Measurements from ENCODE around the gene MAGOHB.
"Not testable (repeated sequence)": the region's sequence is repeated elsewhere in the genome, so short reads cannot be mapped to it uniquely, and the experiment has no call there.

Gene MAGOHB

DNA sequence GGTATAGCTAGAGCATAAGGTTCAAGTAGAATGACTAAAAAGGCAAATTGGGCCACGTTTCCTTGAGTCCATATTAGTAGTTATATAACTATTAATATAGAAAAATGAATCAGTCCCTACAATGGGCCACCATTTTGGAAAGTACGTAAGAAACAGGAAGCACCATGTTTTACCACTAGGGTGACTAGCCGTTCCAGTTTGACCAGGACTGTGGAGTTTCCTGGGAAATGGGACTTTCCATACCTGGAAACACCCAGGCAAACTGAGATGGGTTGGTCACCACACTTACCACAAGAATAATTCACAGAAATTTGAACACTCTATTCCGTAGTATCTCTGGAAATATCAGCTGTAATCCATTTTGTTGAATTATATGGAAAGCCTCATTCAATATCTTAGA, 2.1 kb upstream of the MAGOHB start:
- peaks cover 8% of the 10 kb centered on the region for H3K4me1 ChIP-seq (ENCODE audit: control insufficient read depth, insufficient read depth, low read length)
- no peaks in the 10 kb centered on the region for H3K9me3 ChIP-seq (ENCODE audit: control insufficient read depth, low read length)
- H3K36me3 ChIP-seq (ENCODE audit: control insufficient read depth, insufficient read depth, low read length), result no peaks in the 10 kb centered on the region
- WGBS, 2 experiments, result 73 to 95% methylated on average over 3 to 4 of the region's 4 CpGs
- no peak overlapping the region for H3K27ac ChIP-seq (ENCODE audit: insufficient read depth, low read depth, low read length, poor library complexity, severe bottlenecking)
- H3K4me3 ChIP-seq (ENCODE audit: insufficient read depth, low read depth, low read length), result no peak overlapping the region
- H3K27me3 ChIP-seq (ENCODE audit: control insufficient read depth, insufficient read depth, low read length, poor library complexity, severe bottlenecking), result no peaks in the 10 kb centered on the region

DNA sequence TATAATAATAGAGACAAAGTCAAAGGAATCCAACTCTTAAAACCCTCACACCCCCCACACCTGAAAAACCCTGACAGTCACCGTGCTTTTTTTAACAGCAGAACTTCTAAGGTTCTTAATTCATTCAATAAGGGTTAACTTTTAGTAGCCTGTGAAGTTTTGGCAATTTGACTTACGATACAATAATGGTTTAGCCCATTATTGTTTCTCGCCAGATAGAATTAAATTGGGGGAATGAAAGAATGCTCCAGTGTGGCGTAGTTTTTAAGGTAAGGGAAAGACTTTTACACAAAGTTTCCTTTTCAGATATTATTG, 604 bp upstream of the MAGOHB start:
- WGBS, 2 experiments, result 55 to 65% methylated on average over 3 to 4 of the region's 4 CpGs
- peaks cover 8% of the 10 kb centered on the region for H3K4me1 ChIP-seq (ENCODE audit: control insufficient read depth, insufficient read depth, low read length)
- peak overlapping the region; percentile 85 for H3K4me3 ChIP-seq (ENCODE audit: insufficient read depth, low read depth, low read length)
- H3K36me3 ChIP-seq (ENCODE audit: control insufficient read depth, insufficient read depth, low read length), result no peaks in the 10 kb centered on the region
- H3K27ac ChIP-seq (ENCODE audit: insufficient read depth, low read depth, low read length, poor library complexity, severe bottlenecking), result peak overlapping the region; percentile 72
- no peaks in the 10 kb centered on the region for H3K9me3 ChIP-seq (ENCODE audit: control insufficient read depth, low read length)
- no peaks in the 10 kb centered on the region for H3K27me3 ChIP-seq (ENCODE audit: control insufficient read depth, insufficient read depth, low read length, poor library complexity, severe bottlenecking)

DNA sequence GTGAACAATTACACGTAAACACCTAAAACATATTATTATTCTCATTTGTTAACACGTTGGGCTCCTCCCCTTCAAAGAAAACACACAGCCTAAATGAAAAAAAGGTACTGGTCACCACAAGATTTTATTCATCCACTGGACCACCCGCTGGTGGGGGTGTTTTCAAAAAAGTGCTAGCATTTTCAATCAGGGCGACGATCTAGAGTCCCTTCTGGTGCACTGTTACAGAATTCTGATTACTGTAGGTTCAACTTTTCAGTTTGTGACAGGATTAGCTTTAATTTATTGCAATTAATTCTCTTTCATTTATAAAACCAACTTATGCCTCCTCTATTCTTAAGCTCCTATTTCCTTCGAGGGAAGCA, 443 bp downstream of the MAGOHB start:
- H3K4me3 ChIP-seq (ENCODE audit: insufficient read depth, low read depth, low read length), result peak overlapping the region; percentile 85
- WGBS, 2 experiments, result 0% methylated on average over 4 to 6 of the region's 6 CpGs
- peaks cover 8% of the 10 kb centered on the region for H3K4me1 ChIP-seq (ENCODE audit: control insufficient read depth, insufficient read depth, low read length)
- no peaks in the 10 kb centered on the region for H3K27me3 ChIP-seq (ENCODE audit: control insufficient read depth, insufficient read depth, low read length, poor library complexity, severe bottlenecking)
- H3K9me3 ChIP-seq (ENCODE audit: control insufficient read depth, low read length), result no peaks in the 10 kb centered on the region
- no peaks in the 10 kb centered on the region for H3K36me3 ChIP-seq (ENCODE audit: control insufficient read depth, insufficient read depth, low read length)
- no peak overlapping the region for H3K27ac ChIP-seq (ENCODE audit: insufficient read depth, low read depth, low read length, poor library complexity, severe bottlenecking)

DNA sequence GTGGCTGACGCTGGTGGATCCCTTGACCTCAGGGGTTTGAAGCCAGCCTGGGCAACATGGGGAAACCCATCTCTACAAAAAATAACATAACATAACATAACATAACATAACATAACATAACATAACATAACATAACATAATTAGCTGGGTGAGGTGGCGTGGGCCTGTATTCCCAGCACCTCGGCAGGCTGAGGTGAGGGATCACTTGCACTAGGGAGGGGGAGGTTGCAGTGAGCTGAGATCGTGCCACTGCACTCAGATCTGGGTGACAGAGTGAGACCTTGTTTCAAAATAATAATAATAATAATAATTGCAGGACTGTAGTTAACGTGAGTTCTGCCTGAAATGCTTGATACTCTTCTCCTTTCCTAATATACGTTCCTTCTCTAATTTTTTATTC, 1.3 kb downstream of the MAGOHB start:
- 92 to 95% methylated on average over 5 to 6 of the region's 6 CpGs for WGBS, 2 experiments
- H3K4me3 ChIP-seq (ENCODE audit: insufficient read depth, low read depth, low read length), result peak overlapping the region; percentile 85
- no peaks in the 10 kb centered on the region for H3K27me3 ChIP-seq (ENCODE audit: control insufficient read depth, insufficient read depth, low read length, poor library complexity, severe bottlenecking)
- H3K9me3 ChIP-seq (ENCODE audit: control insufficient read depth, low read length), result no peaks in the 10 kb centered on the region
- peaks cover 2% of the 10 kb centered on the region for H3K36me3 ChIP-seq (ENCODE audit: control insufficient read depth, insufficient read depth, low read length)
- H3K27ac ChIP-seq (ENCODE audit: insufficient read depth, low read depth, low read length, poor library complexity, severe bottlenecking), result no peak overlapping the region
- peaks cover 8% of the 10 kb centered on the region for H3K4me1 ChIP-seq (ENCODE audit: control insufficient read depth, insufficient read depth, low read length)

DNA sequence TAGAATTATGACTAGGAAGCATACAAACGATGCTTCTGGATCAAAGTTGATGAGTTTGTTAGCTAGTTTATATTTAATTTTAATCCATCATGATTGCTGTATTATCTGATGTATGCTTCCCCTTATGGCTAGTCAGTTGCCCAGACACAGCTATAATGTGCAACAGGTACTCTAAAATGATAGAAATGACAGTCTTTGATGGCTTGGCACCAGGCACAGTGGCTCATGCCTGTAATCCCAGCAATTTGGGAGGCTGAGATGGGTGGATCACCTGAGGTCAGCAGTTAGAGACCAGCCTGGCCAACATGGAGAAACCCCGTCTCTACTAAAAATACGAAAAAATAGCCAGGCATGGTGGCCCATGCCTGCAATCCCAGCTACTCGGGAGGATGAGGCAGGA, 2.2 kb downstream of the MAGOHB start:
- not testable (repeated sequence) for H3K4me3 ChIP-seq (ENCODE audit: insufficient read depth, low read depth, low read length); H3K36me3 ChIP-seq (ENCODE audit: control insufficient read depth, insufficient read depth, low read length); H3K9me3 ChIP-seq (ENCODE audit: control insufficient read depth, low read length); H3K27me3 ChIP-seq (ENCODE audit: control insufficient read depth, insufficient read depth, low read length, poor library complexity, severe bottlenecking); H3K27ac ChIP-seq (ENCODE audit: insufficient read depth, low read depth, low read length, poor library complexity, severe bottlenecking); H3K4me1 ChIP-seq (ENCODE audit: control insufficient read depth, insufficient read depth, low read length)
- 92 to 96% methylated on average over 3 to 4 of the region's 4 CpGs for WGBS, 2 experiments

DNA sequence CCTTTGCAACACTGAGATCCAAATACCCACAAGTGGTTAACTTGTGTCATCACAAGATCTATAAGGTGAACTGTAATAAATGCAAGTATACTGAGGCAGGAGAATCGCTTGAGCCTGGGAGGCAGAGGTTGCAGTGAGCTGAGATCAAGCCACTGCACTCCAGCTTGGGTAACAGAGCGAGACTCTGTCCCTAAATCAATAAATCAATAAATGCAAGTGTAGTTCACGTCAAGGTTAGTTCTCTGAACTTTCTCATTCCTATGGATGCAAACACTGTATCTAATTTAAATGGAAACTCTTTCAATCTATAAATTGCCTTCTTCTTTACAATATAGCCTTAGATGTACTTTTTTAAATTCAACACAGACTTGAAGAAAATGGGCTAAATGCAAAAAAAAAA, 3.2 kb downstream of the MAGOHB start:
- no peaks in the 10 kb centered on the region for H3K27me3 ChIP-seq (ENCODE audit: control insufficient read depth, insufficient read depth, low read length, poor library complexity, severe bottlenecking)
- no peak overlapping the region for H3K27ac ChIP-seq (ENCODE audit: insufficient read depth, low read depth, low read length, poor library complexity, severe bottlenecking)
- H3K4me1 ChIP-seq (ENCODE audit: control insufficient read depth, insufficient read depth, low read length), result peaks cover 8% of the 10 kb centered on the region
- no peaks in the 10 kb centered on the region for H3K9me3 ChIP-seq (ENCODE audit: control insufficient read depth, low read length)
- 89 to 97% methylated on average over 3 of the region's 3 CpGs for WGBS, 2 experiments
- H3K36me3 ChIP-seq (ENCODE audit: control insufficient read depth, insufficient read depth, low read length), result peaks cover 5% of the 10 kb centered on the region
- H3K4me3 ChIP-seq (ENCODE audit: insufficient read depth, low read depth, low read length), result no peak overlapping the region

DNA sequence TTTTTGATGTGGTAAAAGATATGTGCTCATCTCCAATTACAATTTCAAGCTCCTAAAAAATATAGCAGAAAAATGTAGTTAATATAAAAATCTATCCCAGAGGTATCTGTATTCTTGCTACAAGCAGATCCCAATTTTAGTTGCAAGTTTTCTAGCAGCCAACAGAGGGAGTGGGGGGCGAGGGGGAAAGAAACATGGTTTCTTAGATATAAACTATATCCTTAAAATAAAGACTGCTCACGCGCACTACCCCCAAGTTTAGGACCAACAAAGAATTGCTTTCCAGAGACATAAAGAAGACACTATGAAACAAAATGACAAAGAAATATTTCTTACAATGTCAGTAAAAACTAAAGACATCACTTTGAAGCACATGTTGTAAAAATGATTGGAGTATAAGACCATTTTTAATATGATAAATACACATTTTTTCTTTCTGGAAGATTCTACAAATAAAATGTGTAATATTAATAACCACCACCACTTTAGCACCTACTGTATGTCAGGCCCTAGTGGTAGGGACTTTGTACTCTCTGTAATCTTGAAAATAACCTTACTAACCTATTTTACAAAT, 5.4 kb downstream of the MAGOHB start:
- Histone ChIP-seq H3K9me3 (ENCODE audit: control insufficient read depth, low read length) (no peaks in the 10 kb centered on the region), H3K4me1 (ENCODE audit: control insufficient read depth, insufficient read depth, low read length) (peaks cover 8% of the 10 kb centered on the region), H3K27ac (ENCODE audit: insufficient read depth, low read depth, low read length, poor library complexity, severe bottlenecking) (no peak overlapping the region), H3K4me3 (ENCODE audit: insufficient read depth, low read depth, low read length) (no peak overlapping the region), H3K27me3 (ENCODE audit: control insufficient read depth, insufficient read depth, low read length, poor library complexity, severe bottlenecking) (no peaks in the 10 kb centered on the region), H3K36me3 (ENCODE audit: control insufficient read depth, insufficient read depth, low read length) (peaks cover 5% of the 10 kb centered on the region)
- 88 to 90% methylated on average over 2 to 3 of the region's 3 CpGs for WGBS, 2 experiments

DNA sequence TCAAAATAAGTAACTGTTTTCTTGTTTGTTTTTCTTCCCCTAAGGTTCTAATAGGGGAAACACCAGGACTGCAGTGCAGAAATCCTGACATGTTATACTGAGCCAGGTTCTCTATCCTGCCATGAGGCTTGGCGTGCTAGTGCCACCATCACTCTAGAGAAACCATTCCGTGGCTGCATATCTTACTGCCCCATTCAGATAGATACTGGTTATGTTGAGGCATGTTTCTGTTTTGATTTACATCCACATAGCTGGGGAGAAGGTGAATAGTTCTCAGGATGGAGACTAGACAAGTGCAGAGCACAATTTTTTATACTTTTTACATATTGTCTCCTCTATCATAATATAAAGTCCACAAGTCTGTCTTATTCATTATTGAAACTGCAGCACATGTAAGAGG, 11.5 kb downstream of the MAGOHB start:
- H3K27me3 ChIP-seq (ENCODE audit: control insufficient read depth, insufficient read depth, low read length, poor library complexity, severe bottlenecking), result no peaks in the 10 kb centered on the region
- 94 to 97% methylated on average over 2 of the region's 2 CpGs for WGBS, 2 experiments
- no peak overlapping the region for H3K27ac ChIP-seq (ENCODE audit: insufficient read depth, low read depth, low read length, poor library complexity, severe bottlenecking)
- H3K9me3 ChIP-seq (ENCODE audit: control insufficient read depth, low read length), result no peaks in the 10 kb centered on the region
- peaks cover under 1% of the 10 kb centered on the region for H3K36me3 ChIP-seq (ENCODE audit: control insufficient read depth, insufficient read depth, low read length)
- H3K4me3 ChIP-seq (ENCODE audit: insufficient read depth, low read depth, low read length), result no peak overlapping the region
- no peaks in the 10 kb centered on the region for H3K4me1 ChIP-seq (ENCODE audit: control insufficient read depth, insufficient read depth, low read length)

DNA sequence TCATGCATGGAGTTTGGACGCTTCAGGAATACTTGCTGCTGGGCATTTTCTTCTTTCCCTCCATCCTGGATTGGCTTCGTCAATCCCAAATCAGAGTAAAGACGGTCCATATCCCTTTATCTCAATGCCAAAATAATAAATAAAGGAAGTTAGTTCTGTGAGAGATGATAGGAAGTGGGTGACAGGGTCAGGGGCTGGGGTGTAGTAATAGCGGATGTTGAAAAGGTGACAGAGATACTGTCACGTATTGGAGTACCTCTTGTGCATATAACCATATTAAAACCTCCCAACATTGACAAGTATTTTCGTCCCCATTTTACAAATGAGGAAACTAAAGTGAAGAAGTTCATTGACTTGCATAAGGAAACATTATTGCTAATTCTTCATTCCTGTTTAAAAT, 12.4 kb downstream of the MAGOHB start:
- no peak overlapping the region for H3K27ac ChIP-seq (ENCODE audit: insufficient read depth, low read depth, low read length, poor library complexity, severe bottlenecking)
- H3K9me3 ChIP-seq (ENCODE audit: control insufficient read depth, low read length), result no peaks in the 10 kb centered on the region
- H3K4me3 ChIP-seq (ENCODE audit: insufficient read depth, low read depth, low read length), result no peak overlapping the region
- H3K4me1 ChIP-seq (ENCODE audit: control insufficient read depth, insufficient read depth, low read length), result no peaks in the 10 kb centered on the region
- no peaks in the 10 kb centered on the region for H3K36me3 ChIP-seq (ENCODE audit: control insufficient read depth, insufficient read depth, low read length)
- H3K27me3 ChIP-seq (ENCODE audit: control insufficient read depth, insufficient read depth, low read length, poor library complexity, severe bottlenecking), result no peaks in the 10 kb centered on the region
- WGBS, 2 experiments, result 93 to 95% methylated on average over 4 to 5 of the region's 6 CpGs

DNA sequence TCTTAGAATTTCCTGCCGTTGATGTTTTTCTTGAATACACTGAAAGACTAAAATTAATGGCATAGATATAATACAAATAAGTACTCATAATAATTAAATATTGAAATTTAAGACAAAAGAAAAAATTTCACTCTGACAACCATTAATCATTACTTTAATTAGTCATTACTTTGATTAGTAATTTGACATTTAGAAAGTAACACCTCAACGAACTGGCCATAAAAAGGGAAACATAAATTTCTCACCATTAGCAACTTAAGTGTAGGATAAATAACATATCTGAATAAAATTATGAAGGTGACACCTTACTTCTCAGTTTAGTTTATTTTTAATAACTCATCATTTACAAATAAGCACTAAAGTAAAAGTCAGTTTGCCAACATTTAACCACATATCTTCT, 17.5 kb downstream of the MAGOHB start:
- Histone ChIP-seq H3K36me3 (ENCODE audit: control insufficient read depth, insufficient read depth, low read length) (no peaks in the 10 kb centered on the region), H3K27me3 (ENCODE audit: control insufficient read depth, insufficient read depth, low read length, poor library complexity, severe bottlenecking) (no peaks in the 10 kb centered on the region), H3K27ac (ENCODE audit: insufficient read depth, low read depth, low read length, poor library complexity, severe bottlenecking) (no peak overlapping the region), H3K4me3 (ENCODE audit: insufficient read depth, low read depth, low read length) (no peak overlapping the region), H3K9me3 (ENCODE audit: control insufficient read depth, low read length) (no peaks in the 10 kb centered on the region), H3K4me1 (ENCODE audit: control insufficient read depth, insufficient read depth, low read length) (no peaks in the 10 kb centered on the region)
- WGBS, 2 experiments, result no CpG with 5 or more reads among the region's 2 CpGs

DNA sequence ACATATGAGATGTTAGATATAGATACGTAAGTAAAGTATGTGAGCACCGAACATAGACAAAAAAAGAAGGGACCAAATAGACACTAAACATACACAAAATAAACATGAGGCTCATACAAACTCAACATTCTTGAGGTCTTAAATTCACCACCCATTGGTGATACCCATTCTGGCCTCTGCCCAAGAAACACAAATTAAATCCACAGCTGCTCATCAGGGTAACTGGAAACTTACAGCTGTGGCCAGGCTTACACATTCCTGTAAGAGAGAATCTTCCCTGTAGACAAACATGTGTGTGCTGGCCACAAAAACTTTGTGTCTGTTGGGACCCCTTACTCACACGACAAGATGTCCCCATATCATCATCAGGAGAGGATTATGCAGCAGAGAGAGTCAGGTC, 22.4 kb downstream of the MAGOHB start:
- WGBS, 2 experiments, result 91 to 97% methylated on average over 3 of the region's 3 CpGs
- no peaks in the 10 kb centered on the region for H3K36me3 ChIP-seq (ENCODE audit: control insufficient read depth, insufficient read depth, low read length)
- no peaks in the 10 kb centered on the region for H3K4me1 ChIP-seq (ENCODE audit: control insufficient read depth, insufficient read depth, low read length)
- H3K27me3 ChIP-seq (ENCODE audit: control insufficient read depth, insufficient read depth, low read length, poor library complexity, severe bottlenecking), result no peaks in the 10 kb centered on the region
- H3K9me3 ChIP-seq (ENCODE audit: control insufficient read depth, low read length), result no peaks in the 10 kb centered on the region
- no peak overlapping the region for H3K27ac ChIP-seq (ENCODE audit: insufficient read depth, low read depth, low read length, poor library complexity, severe bottlenecking)
- H3K4me3 ChIP-seq (ENCODE audit: insufficient read depth, low read depth, low read length), result no peak overlapping the region

Measured in ectodermal cell (in vitro differentiated cells).